ENCODE results near the gene FOXN1. TPM values are rescaled to one million over a fixed set of nuclear protein-coding genes. Genes with fewer than 3 reads are reported as not detected.

The FOXN1 gene
- total RNA-seq, 2 experiments from 2014 or later, result not detected

GRCh38 chr17:28474111-28474531 lies 32.0 kb upstream of the FOXN1 start:
- peaks cover 9% of the 10 kb centered on the region for H3K4me1 Mint-ChIP-seq (ENCODE audit: low read depth)
- intact Hi-C loops (cut with micrococcal nuclease), result no loop called here
- DNase-seq (no peak), ATAC-seq (no peak)
- H3K27ac Mint-ChIP-seq, result no peak overlapping the region
- ChIA-PET CTCF (interaction anchor here (1.1 kb wide), 1 partner anchor 58 kb away, joined by 4 read pairs; no protein-coding TSS in a partner anchor), POLR2A (no interaction called here)
- no peak overlapping the region for H3K4me3 Mint-ChIP-seq
- TF ChIP-seq CTCF (IDR thresholded peaks at IDR 0.05), result no peak
- no peaks in the 10 kb centered on the region for H3K36me3 Mint-ChIP-seq (ENCODE audit: low read depth)
- H3K27me3 Mint-ChIP-seq, result no peaks in the 10 kb centered on the region
- no peaks in the 10 kb centered on the region for H3K9me3 Mint-ChIP-seq

GRCh38 chr17:28475151-28475900 lies 30.8 kb upstream of the FOXN1 start:
- CTCF ChIA-PET, result interaction anchor here (1.5 kb wide), 1 partner anchor 59 kb away, joined by 4 read pairs; no protein-coding TSS in a partner anchor
- ATAC-seq (no peak), DNase-seq (no peak)
- Mint-ChIP-seq H3K27me3 (no peaks in the 10 kb centered on the region), H3K27ac (no peak overlapping the region), H3K4me1 (ENCODE audit: low read depth) (peaks cover 6% of the 10 kb centered on the region), H3K4me3 (no peak overlapping the region), H3K9me3 (no peaks in the 10 kb centered on the region), H3K36me3 (ENCODE audit: low read depth) (no peaks in the 10 kb centered on the region)
- POLR2A ChIA-PET, result no interaction called here
- no peak for TF ChIP-seq CTCF (IDR thresholded peaks at IDR 0.05)
- intact Hi-C loops (cut with micrococcal nuclease), result no loop called here

- CTCF ChIA-PET, result interaction anchor here (1.4 to 1.5 kb wide), 2 partner anchors 19 to 60 kb away, joined by 3 to 4 read pairs; no protein-coding TSS in a partner anchor
- peaks cover 6% of the 10 kb centered on the region for H3K4me1 Mint-ChIP-seq (ENCODE audit: low read depth)
- intact Hi-C loops (cut with micrococcal nuclease), result no loop called here
- no peaks in the 10 kb centered on the region for H3K27me3 Mint-ChIP-seq
- TF ChIP-seq CTCF (IDR thresholded peaks at IDR 0.05), result no peak
- no peak overlapping the region for H3K4me3 Mint-ChIP-seq
- ATAC-seq, result no peak
- H3K9me3 Mint-ChIP-seq, result no peaks in the 10 kb centered on the region
- POLR2A ChIA-PET, result no interaction called here
- H3K27ac Mint-ChIP-seq, result no peak overlapping the region
- DNase-seq, result no peak
- H3K36me3 Mint-ChIP-seq (ENCODE audit: low read depth), result no peaks in the 10 kb centered on the region
Observed at GRCh38 chr17:28476076-28476865, 29.9 kb upstream of the FOXN1 start.

GRCh38 chr17:28477928-28478327 lies 28.2 kb upstream of the FOXN1 start:
- CTCF ChIA-PET, result interaction anchor here (1.4 kb wide), 1 partner anchor 17 kb away, joined by 3 read pairs; no protein-coding TSS in a partner anchor
- no peak overlapping the region for H3K27ac Mint-ChIP-seq

More at GRCh38 chr17:28477928-28478327, 28.2 kb upstream of the FOXN1 start:
- no peak for ATAC-seq
- H3K4me1 Mint-ChIP-seq (ENCODE audit: low read depth), result peaks cover 6% of the 10 kb centered on the region
- no peaks in the 10 kb centered on the region for H3K36me3 Mint-ChIP-seq (ENCODE audit: low read depth)
- no peak for TF ChIP-seq CTCF (IDR thresholded peaks at IDR 0.05)
- intact Hi-C loops (cut with micrococcal nuclease), result no loop called here
- no peak for DNase-seq
- POLR2A ChIA-PET, result no interaction called here
- H3K9me3 Mint-ChIP-seq, result no peaks in the 10 kb centered on the region
- no peaks in the 10 kb centered on the region for H3K27me3 Mint-ChIP-seq
- no peak overlapping the region for H3K4me3 Mint-ChIP-seq

All from activated CD8-positive, alpha-beta T cell treated with anti-CD3 and anti-CD28 coated beads for 36 hours (primary cell).